SK-N-SH (cell line): ENCODE results near the gene CEACAM16. TPM values are rescaled to one million over a fixed set of nuclear protein-coding genes. Genes with fewer than 3 reads are reported as not detected.

Experiments
- CTCF ChIA-PET: fragments of 300-600, 350-600 bp; formaldehyde crosslinking; extraction: SDS; loops from one replicate; lab custom pipeline; 2021; lab: Yijun Ruan, JAX
- POLR2A ChIA-PET: fragments of 350-600 bp; sonication (Branson Sonifier 250); formaldehyde crosslinking; extraction: SDS; loops from one replicate; lab custom pipeline; 2020; ENCODE audit warnings: antibody characterized with exemption, inconsistent platforms; lab: Yijun Ruan, JAX
- DNase-seq: peaks from one replicate; pipeline ENCODE4 v3.0.0; 2012
- H2AFZ ChIP-seq: fragments of 200-600 bp; sonication (generic); 2 replicates; pipeline ENCODE4 v1.8.1; 2016; ENCODE audit warnings: antibody characterized with exemption, mild to moderate bottlenecking, low read depth
- H3F3A ChIP-seq: fragments of 200-600 bp; sonication (generic); replicated peaks from 2 replicates; pipeline ENCODE3; 2016; ENCODE audit warnings: antibody characterized with exemption, mild to moderate bottlenecking; ENCODE audit not compliant: insufficient read depth
- H3K27ac ChIP-seq, 2 experiments: fragments of 200-500 bp in 1 of 2; fragments of 200-600 bp in 1 of 2; sonication (Bioruptor generic) in 1 of 2; sonication (generic), shearing (Covaris generic) in 1 of 2; 2 replicates each; pipeline versions ENCODE4 v1.5.1 to v1.6.1; 2014 to 2016; ENCODE audit warnings: low read depth in 2 of 2, inconsistent platforms in 1 of 2, low read length in 1 of 2, mild to moderate bottlenecking in 1 of 2, mixed read lengths in 1 of 2
- H3K27me3 ChIP-seq: fragments of 200-600 bp; sonication (generic), shearing (Covaris generic); 2 replicates; pipeline ENCODE4 v1.6.1; 2016; ENCODE audit warnings: mixed run types; ENCODE audit not compliant: insufficient read depth
- H3K36me3 ChIP-seq, 2 experiments: fragments of 200-500 bp in 1 of 2; fragments of 200-600 bp in 1 of 2; sonication (Bioruptor generic) in 1 of 2; sonication (generic) in 1 of 2; replicated peaks in 1 of 2; 2 replicates each; pipeline versions ENCODE3 to v1.5.1; 2014 to 2016; ENCODE audit warnings: low read length in 1 of 2, mild to moderate bottlenecking in 1 of 2; ENCODE audit not compliant: insufficient read depth in 2 of 2, control insufficient read depth in 1 of 2
- H3K4me1 ChIP-seq, 2 experiments: fragments of 200-500 bp in 1 of 2; fragments of 200-600 bp in 1 of 2; sonication (Bioruptor generic) in 1 of 2; sonication (generic), shearing (Covaris generic) in 1 of 2; 2 replicates each; pipeline versions ENCODE4 v1.5.1 to v1.6.1; 2014 to 2016; ENCODE audit warnings: low read depth in 1 of 2, low read length in 1 of 2, mixed run types in 1 of 2; ENCODE audit not compliant: insufficient read depth in 2 of 2, control insufficient read depth in 1 of 2
- H3K4me2 ChIP-seq: fragments of 200-600 bp; sonication (generic), shearing (Covaris generic); 2 replicates; pipeline ENCODE4 v1.6.1; 2017; ENCODE audit warnings: mixed run types
- H3K4me3 ChIP-seq, 2 experiments: fragments of 200-500 bp in 1 of 2; fragments of 200-600 bp in 1 of 2; sonication (Bioruptor generic) in 1 of 2; sonication (generic), shearing (Covaris generic) in 1 of 2; 2 replicates each; pipeline versions ENCODE4 v1.5.1 to v1.8.1; 2014 to 2016; ENCODE audit warnings: low read depth in 2 of 2, inconsistent platforms in 1 of 2, low read length in 1 of 2, mild to moderate bottlenecking in 1 of 2, mixed read lengths in 1 of 2, moderate library complexity in 1 of 2
- H3K79me2 ChIP-seq: fragments of 200-600 bp; sonication (generic); 2 replicates; pipeline ENCODE4 v1.8.1; 2017; ENCODE audit warnings: mild to moderate bottlenecking; ENCODE audit not compliant: insufficient read depth
- H3K9ac ChIP-seq: fragments of 200-600 bp; sonication (generic); 2 replicates; pipeline ENCODE4 v1.6.1; 2017; ENCODE audit warnings: mixed run types
- H3K9me2 ChIP-seq: fragments of 200-600 bp; sonication (generic); 2 replicates; pipeline ENCODE4 v1.6.1; 2017; ENCODE audit warnings: mixed run types
- H3K9me3 ChIP-seq: fragments of 200-600 bp; sonication (generic); 2 replicates; pipeline ENCODE4 v1.6.1; 2017; ENCODE audit warnings: mixed run types, mild to moderate bottlenecking, moderate library complexity
- H4K20me1 ChIP-seq: fragments of 200-600 bp; sonication (generic); 2 replicates; pipeline ENCODE4 v1.6.1; 2017; ENCODE audit warnings: mild to moderate bottlenecking, mixed run types; ENCODE audit not compliant: insufficient read depth
- CHD2 ChIP-seq: fragments of 150-350 bp; IDR thresholded peaks from 2 replicates; pipeline ENCODE4 v1.6.1; 2018; ENCODE audit warnings: low read length; ENCODE audit not compliant: partially characterized antibody
- CTCF ChIP-seq: fragments of 200-600 bp; sonication (generic); IDR thresholded peaks from 2 replicates; pipeline ENCODE4 v1.6.1; 2017; ENCODE audit warnings: antibody characterized with exemption, mild to moderate bottlenecking, moderate library complexity
- ELF1 ChIP-seq: IDR thresholded peaks from 2 replicates; pipeline ENCODE4 v1.4.0; 2012
- FOXM1 ChIP-seq: IDR thresholded peaks from 2 replicates; pipeline ENCODE4 v1.4.0; 2012; ENCODE audit warnings: low read depth, mild to moderate bottlenecking
- JUND ChIP-seq: IDR thresholded peaks from 2 replicates; pipeline ENCODE4 v1.4.0; 2012
- MAX ChIP-seq: IDR thresholded peaks from 2 replicates; pipeline ENCODE4 v1.4.0; 2012; ENCODE audit warnings: low read depth
- MXI1 ChIP-seq: IDR thresholded peaks from 2 replicates; pipeline ENCODE4 v1.6.1; 2012; ENCODE audit warnings: mild to moderate bottlenecking, low read depth, low read length, improper control_type of control experiment
- RXRA ChIP-seq: IDR thresholded peaks from 2 replicates; pipeline ENCODE4 v1.4.0; 2012; ENCODE audit warnings: low read depth, mild to moderate bottlenecking, borderline replicate concordance
- SMC3 ChIP-seq: IDR thresholded peaks from 2 replicates; pipeline ENCODE4 v1.6.1; 2012; ENCODE audit warnings: low read depth, low read length, improper control_type of control experiment
- TCF12 ChIP-seq: IDR thresholded peaks from 2 replicates; pipeline ENCODE4 v1.4.0; 2012
- USF2 ChIP-seq: fragments of 150-350 bp; IDR thresholded peaks from 2 replicates; pipeline ENCODE4 v1.6.1; 2017; ENCODE audit warnings: antibody characterized with exemption, low read length, low read depth, borderline replicate concordance
- WGBS: methylation state at CpG from one replicate; pipeline ENCODE4 v1.1.6; 2017; ENCODE audit warnings: low lambda C conversion rate; 5-methylcytosine and 5-hydroxymethylcytosine counted together
- polyA plus RNA-seq, 3 experiments: library from polyadenylated mRNA; depleted of rRNA; stranded (reverse); fragments of >200 nt; gene quantifications; 2 replicates each; pipeline ENCODE4 v1.2.3, GENCODE V29; 2012

The CEACAM16 gene
- polyA plus RNA-seq, 1 of the 3 experiments (the other 2 are of a cell fraction): not detected

GRCh38 chr19:44738603-44739558 lies 39.9 kb downstream of the CEACAM16 start:
- H2AFZ ChIP-seq: no peak overlapping the region

GRCh38 chr19:44740351-44740824 lies 41.4 kb downstream of the CEACAM16 start:
- Histone ChIP-seq H3K79me2 (no peaks in the 10 kb centered on the region), H3K36me3 (no peaks in the 10 kb centered on the region), H2AFZ (no peak overlapping the region), H3F3A (peaks cover 26% of the 10 kb centered on the region), H3K4me3 (no peak overlapping the region), H3K27ac (no peak overlapping the region), H3K9me2 (no peaks in the 10 kb centered on the region), H4K20me1 (no peaks in the 10 kb centered on the region), H3K9me3 (no peaks in the 10 kb centered on the region), H3K4me1 (peaks cover 3 to 11% of the 10 kb centered on the region in 2 experiments; a peak in 3 of 4 replicates), H3K4me2 (no peak overlapping the region), H3K27me3 (no peaks in the 10 kb centered on the region), H3K9ac (no peak overlapping the region)
- POLR2A ChIA-PET: interaction anchor here (0.7 kb wide), 1 partner anchor 10 kb away, joined by 3 read pairs; no protein-coding TSS in a partner anchor
- CTCF ChIA-PET: interaction anchor here (3.7 to 11.9 kb wide), 2 partner anchors 17 to 30 kb away, joined by 15 to 92 read pairs; no protein-coding TSS in a partner anchor
- WGBS: 41% methylated on average over 3 of the region's 3 CpGs
- no peak for DNase-seq
- no peak for TF ChIP-seq FOXM1
- no peak for TF ChIP-seq USF2
- TF ChIP-seq MAX: no peak
- no peak for TF ChIP-seq RXRA
- no peak for TF ChIP-seq SMC3
- TF ChIP-seq JUND: no peak

More at GRCh38 chr19:44738603-44739558, 39.9 kb downstream of the CEACAM16 start:
- Histone ChIP-seq H3K9me3 (no peaks in the 10 kb centered on the region), H3K36me3 (no peaks in the 10 kb centered on the region), H3K4me2 (no peak overlapping the region), H3K27me3 (no peaks in the 10 kb centered on the region), H3K4me1 (peaks cover 3 to 11% of the 10 kb centered on the region in 2 experiments; a peak in 3 of 4 replicates), H3K9me2 (no peaks in the 10 kb centered on the region), H4K20me1 (no peaks in the 10 kb centered on the region), H3K27ac (no peak overlapping the region), H3K79me2 (no peaks in the 10 kb centered on the region), H3K9ac (no peak overlapping the region), H3F3A (peaks cover 28% of the 10 kb centered on the region), H3K4me3 (no peak overlapping the region)
- POLR2A ChIA-PET: no interaction called here
- TF ChIP-seq CTCF: no peak
- no peak for TF ChIP-seq TCF12
- no peak for TF ChIP-seq ELF1
- TF ChIP-seq MXI1: no peak
- no peak for TF ChIP-seq CHD2
- CTCF ChIA-PET: interaction anchor here (1.2 to 11.9 kb wide), 6 partner anchors 15 to 168 kb away, joined by 3 to 92 read pairs (median 6); partner anchors contain the start of gene NECTIN2
- 62% methylated on average over 7 of the region's 11 CpGs for WGBS
- no peak for DNase-seq
